ENCODE measurements around the gene COMTD1.
"Not testable (repeated sequence)": the region's sequence is repeated elsewhere in the genome, so short reads cannot be mapped to it uniquely, and the experiment has no call there.

COMTD1 gene

DNA sequence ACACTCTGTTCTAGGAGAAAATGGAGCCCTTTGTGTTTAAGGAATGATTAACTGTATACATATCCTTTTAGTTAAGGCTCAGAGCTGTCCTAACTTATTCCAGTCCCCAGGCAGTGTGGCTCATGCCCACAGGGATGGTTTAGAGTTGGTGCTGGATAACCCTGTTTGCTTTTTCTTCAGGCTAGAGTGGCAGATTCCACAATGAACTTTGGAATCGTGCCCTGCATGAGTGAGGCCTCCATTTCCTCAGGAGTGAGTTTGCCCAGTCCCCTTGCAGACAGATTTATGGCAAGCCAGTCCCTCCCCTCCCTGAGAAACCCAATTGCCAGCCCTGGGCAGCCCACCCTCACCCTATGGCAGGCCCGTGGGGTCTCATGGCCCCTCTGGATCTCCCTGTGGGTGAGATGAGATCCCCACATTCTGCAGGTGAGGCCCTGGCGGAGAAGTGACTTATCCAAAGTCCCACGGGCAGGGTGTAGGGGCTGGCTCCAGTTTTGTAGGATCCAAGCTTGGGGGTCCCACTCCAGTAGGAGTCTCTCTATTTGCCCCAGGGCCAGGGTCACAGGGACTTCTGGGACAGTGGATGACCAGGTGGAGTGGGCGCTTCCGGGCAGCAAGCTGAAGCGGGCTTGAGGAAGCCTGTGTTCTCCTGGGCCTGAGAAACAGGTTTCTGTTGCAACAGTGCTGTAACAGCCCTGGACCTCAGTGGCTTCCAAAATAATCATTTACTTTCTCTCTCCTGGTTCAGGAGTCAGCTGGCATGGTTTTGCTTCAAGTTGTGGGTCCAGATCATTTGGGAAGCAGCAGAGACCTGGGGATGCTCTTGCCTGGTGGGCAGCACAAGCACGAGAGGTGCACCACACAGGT is 9.0 kb upstream of the COMTD1 start:
- no peak for DNase-seq

- DNase-seq: no peak
These were observed 7.7 kb upstream of the COMTD1 start for GRCh38 chr10:75243426-75243825.

- DNase-seq: no peak
These were observed 4.7 kb upstream of the COMTD1 start for GRCh38 chr10:75240329-75241076.

- DNase-seq: no peak
These were observed 3.5 kb upstream of the COMTD1 start for GRCh38 chr10:75239096-75239790.

DNA sequence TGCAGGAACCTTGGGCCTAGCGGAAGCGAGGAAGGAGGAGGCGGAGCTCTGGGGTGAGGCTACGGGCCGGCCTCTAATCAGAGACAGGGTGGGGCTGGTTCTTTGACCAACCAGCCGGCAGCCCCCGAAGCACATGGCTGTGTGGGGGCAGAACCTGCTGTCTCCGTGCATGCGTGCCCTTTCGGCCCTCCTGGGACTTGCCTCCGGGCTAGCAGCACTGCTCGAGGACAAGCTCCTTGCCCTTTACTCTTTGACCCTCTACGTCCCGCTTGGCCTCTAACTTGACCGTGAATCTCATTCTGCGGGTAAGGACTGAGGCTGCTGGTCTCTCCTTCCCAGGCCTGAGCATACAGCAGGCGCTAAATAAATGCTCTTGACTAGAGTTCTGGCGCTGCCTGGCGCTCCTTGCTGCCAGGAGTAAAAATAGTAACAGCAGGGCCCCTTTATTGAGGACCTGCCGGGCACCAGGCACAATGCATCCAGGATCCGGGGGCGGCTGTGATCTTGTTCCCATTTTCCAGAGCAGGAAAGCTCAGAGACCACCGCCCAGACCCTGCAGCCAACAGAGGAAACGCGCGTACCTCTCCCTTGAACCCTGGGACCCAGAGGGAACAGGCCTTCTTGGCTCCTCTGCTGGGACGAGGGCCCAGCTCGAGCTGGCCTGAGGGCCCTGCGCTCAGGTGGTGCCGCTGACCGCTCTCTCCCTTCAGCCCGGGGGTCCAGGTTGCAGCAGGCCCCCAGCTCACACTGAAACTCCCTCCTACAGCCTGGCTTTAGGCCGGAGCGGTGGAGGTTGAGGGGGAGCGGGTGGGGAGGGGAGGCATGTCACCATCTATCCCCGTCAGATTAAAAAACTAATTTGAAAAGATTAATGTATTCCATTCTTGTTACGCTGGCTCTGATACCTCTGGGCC is 2.7 kb upstream of the COMTD1 start:
- no peak for DNase-seq

- DNase-seq: no peak
These were observed 545 bp upstream of the COMTD1 start for GRCh38 chr10:75236178-75236825.

DNA sequence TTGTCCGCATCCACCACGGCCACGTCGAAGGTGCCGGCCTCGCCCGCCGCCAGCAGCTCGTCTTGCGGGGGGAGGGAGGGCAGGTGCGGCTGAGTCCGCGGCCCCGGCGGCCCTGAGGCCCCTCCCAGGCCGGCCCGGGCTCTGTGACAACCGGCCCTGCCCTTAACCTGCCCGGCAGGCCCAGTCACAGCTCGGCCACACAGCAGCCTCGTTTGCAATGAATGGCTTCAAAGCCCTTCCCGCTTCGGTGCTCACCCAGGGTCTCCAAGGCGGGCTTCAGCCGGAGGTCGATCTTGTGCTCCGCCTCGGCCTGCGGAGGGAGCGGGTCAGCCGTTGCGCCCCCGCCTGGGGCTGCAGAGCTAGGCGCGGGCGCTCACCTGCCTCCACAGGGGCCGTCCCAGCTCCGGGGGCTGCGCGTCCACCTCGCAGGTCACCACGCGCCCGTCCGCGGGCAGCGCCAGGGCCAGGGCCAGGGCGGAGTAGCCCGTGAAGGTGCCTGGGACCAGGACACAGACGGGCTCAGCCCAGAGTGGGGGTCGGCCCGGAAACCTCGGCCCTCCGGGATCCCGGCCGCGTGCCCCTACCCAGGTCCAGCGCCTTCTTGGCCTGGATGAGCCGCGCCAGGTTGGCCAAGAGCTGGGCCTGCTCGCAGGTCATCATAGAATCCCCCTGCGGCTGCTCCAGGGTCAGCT is 928 bp downstream of the COMTD1 start:
- no peak for DNase-seq

GRCh38 chr10:75234017-75234682 is 1.6 kb downstream of the COMTD1 start:
- peak; percentile 65 for DNase-seq

GRCh38 chr10:75233444-75234016 is 2.2 kb downstream of the COMTD1 start:
- DNase-seq: no peak

DNA sequence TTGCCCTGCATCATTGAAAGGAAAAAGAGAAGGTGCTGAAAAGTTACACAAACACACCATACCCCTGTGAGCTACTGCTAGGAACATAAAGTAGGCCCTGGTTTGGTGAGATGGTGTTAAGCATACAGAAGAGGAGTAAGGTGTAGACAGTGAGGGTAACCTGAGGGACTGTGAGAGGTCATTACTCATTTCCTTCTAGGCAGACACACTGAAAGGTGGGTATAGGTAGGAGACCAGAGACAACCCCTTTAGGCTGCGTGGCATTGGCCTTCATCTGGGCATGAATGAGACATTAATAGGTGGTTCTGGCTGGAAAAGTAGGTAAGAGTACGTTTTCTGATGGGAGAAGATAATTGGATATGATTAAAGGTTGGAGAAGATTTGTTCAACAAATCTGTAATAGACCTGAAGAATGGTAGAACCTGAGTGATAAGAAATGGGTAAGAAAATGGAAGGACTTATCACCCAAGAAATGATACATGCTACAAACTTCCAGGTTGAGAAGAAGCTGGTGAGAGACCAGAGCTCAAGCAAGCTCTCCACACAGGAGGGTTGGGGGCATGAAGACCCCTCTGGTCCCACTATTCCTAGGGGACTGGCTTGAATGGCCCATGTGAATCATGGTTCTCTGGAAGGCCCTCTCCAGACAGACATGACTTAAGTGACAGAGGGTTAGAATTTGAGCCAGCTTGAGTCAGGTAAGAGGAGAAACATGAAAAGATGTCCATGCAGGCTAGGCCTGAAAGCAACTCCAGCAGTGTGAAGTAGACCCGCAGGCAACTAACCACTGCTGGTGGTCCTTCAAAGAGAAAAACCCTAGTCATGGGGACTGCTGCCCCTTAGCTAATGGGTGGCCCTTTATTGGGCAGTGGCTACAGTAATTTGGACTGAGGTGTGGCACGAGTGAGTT is 3.8 kb downstream of the COMTD1 start:
- no peak for DNase-seq

GRCh38 chr10:75230600-75231038 is 5.1 kb downstream of the COMTD1 start:
- peak; percentile 32 for DNase-seq

DNA sequence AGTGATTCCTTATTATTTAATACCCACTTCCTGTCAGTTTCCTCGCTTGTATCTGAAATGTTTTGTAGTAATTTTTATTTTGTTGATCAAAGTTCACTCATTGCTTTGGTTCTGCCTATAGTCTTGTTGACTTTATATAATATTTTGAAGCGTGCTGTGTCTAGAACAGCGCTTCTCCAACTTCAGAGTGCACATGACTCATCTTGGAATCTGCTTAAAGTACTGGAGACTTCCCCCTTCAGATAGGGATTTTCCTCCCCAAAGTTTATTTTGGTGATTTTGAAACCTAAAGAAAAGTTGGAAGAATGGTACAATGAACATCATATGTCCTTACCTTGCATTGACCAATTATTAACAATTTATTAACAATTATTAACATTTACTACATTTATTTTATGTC is 5.8 kb downstream of the COMTD1 start:
- no peak for DNase-seq

- no peak for DNase-seq
These were observed 6.9 kb downstream of the COMTD1 start for GRCh38 chr10:75228834-75229233.

GRCh38 chr10:75228278-75228677 is 7.5 kb downstream of the COMTD1 start:
- DNase-seq: no peak

DNA sequence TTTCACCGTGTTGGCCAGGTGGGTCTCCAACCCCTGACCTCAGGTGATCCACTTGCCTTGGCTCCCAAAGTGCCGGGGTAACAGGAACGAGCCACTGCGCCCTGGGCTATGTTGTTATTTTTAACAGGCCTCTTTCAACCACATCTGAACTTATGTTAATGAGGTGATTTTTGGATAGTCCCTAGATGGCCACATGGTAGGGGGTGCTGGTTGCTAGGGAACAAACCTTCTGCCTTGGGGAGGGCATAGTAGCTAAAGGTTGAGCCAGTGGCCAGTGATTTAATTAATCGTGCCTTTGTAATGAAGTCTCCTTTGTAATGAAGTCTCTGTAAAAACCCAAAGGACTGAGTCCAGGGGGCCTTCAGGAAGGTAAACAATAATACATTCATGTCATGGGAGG is 9.1 kb downstream of the COMTD1 start:
- DNase-seq: no peak

DNA sequence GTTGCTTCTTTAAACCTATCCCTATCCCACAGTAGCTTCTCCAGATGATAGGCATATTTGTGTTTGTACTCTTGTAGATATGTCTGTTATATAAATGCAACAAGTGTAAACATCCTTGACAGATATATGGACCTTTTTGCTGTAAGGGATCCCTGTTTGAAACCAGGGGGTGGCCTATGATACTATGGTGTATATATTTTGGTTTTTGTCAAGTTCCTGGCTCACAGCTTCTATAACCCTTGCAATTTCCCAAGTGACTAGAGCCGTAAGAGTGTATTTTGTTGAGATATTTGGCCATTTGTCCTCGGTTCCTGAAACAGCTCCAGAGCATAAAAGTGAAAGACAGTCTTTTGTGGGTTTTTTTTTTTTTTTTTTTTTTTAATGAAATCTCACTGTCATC is 9.7 kb downstream of the COMTD1 start:
- DNase-seq: no peak

DNA sequence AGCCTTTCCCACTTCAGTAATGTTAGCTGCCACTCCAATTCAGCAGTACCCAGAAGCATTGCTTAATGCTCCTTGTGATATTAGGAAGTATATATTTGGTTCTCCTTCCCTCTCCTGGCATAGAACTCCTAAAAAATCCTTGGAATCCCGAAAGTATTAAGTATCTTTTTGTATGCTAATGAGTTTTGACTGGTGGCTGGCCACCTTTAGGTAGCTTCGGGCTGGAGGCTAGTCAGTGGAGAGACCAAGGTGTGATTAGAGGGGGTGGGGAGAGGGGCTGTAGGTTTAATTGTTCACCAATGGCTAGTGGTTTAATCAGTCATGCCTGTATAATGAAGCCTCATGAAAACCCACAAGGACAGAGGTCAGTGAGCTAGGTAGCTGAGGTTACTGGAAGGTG is 12.2 kb downstream of the COMTD1 start:
- no peak for DNase-seq

DNA sequence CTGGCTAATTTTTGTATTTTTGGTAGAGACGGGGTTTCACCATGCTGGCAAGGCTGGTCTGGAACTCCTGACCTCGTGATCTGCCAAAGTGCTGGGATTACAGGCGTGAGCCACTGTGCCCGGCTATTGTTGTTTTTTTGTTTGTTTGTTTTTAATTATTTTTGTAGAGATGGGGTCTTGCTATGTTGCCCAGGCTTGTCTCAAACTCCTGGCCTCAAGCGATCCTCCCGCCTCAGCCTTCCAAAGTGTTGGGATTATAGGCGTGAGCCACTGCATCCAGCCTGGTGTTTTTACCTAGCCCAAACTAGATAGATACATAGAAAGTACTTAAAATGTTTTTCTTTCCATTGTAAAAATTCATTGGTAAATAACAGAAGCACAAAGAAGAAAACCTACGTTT is 14.3 kb downstream of the COMTD1 start:
- not testable (repeated sequence) for DNase-seq

GRCh38 chr10:75220274-75220673 is 15.5 kb downstream of the COMTD1 start:
- no peak for DNase-seq

All from COR-L47 (cell line).